NCI-H748 (cell line): ENCODE data around the gene LMTK2.

Experiments
- DNase-seq: peaks from one replicate; lab custom pipeline; 2025; ENCODE audit not compliant: unreplicated experiment; lab: John Stamatoyannopoulos, UW

LMTK2 gene

DNA sequence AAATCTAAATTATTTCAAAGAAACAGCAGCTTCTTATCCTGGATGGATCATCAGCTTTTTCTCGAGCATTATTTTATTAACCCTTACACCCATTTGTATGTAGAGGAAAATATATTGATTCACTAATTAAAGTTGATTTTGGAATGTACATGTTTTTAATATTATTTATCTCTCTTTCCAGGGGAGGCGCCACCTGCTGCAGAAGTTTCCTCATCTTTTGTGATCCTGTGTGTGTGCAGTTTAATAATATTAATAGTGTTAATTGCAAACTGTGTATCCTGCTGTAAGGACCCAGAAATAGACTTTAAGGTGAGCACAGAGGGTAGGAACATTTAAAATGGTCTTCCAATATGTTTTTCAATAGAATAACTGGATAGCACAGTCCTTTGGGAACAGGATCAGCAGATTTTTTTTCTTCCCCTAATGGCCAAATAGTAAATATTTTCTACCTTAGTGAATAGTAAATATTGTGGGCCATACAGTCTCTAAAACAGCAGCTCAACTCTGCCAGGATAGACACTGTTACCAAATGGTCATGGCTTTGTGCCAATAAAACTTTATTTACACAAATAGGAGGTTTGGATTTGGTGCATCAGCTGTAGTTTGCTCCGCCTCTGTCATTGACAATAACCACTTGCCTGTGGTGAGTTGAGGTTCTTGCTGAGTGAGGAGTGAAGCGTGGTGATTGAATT is 30.6 kb downstream of the LMTK2 start:
- DNase-seq: no peak

DNA sequence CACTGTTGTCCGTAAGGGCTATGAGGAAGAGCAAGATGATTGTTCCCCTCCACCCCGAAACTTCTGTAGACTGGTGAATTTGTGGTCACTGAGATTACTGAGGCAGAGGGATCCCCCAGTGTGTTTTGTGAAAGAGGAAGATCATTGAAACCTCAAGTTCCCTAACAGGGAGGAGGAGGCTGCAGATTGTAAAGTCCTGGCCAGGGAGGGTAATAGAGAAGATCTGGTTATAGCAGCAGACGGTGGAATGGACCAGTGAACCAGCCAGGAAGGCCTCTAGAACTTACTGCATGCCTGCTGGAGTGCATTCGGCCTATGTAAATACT is 31.1 kb downstream of the LMTK2 start:
- DNase-seq: no peak

DNA sequence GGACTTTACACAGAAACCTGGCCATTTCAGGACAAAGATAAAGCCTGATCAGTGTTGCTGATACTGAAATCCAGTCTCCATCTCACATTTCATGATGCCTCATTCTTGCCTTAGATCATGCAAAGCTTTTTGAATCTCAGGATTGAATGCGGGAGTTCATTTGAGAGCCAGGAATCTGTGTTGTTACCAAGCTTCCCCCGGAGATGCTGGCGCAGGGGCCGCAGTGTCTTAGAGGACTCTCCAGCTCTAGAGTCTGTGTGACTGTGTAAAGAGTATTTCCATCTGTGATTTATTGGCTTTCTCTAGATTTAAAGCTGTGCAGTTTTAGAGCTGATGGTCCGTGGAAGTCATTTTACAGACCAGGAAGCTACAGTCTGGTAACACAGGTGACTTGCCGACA is 32.0 kb downstream of the LMTK2 start:
- no peak for DNase-seq

DNA sequence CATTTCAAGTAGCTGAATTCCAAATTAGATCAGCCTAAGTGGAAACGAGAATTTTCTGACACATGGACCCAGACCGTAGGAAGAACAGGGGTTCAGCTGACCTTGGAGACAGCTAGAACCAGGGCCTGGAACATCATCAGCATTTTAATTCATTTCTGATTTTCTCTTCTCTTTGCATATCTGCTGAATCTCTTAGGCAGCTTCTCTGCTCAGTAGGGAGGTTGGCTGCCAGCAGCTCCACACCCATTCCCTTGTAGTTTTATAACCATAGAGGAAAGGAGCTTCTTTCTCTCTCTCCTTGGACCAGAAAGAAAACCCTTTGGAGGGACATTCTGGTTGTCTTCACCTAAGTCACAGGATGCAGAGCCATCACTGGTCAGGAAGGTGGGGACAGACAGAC is 36.0 kb downstream of the LMTK2 start:
- no peak for DNase-seq

DNA sequence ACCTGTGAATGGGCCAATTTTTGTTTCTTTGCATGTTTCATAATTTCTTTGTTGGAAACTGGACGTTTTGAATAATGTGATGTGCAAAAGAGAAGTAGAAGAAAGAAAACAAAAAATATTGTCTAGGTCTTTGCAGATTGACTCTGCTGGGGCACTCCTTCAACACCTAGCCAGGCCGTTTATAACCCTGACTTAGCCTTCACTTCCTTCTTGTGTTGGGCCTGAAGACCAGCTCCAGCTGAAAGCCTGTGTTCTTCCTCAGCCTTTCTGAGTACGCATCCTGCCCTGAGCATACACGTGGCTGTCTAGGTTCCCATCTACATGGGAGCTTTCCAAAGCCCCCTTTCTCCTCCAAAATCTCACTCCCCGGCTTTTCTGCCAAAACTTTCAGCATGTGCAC is 41.9 kb downstream of the LMTK2 start:
- no peak for DNase-seq

DNA sequence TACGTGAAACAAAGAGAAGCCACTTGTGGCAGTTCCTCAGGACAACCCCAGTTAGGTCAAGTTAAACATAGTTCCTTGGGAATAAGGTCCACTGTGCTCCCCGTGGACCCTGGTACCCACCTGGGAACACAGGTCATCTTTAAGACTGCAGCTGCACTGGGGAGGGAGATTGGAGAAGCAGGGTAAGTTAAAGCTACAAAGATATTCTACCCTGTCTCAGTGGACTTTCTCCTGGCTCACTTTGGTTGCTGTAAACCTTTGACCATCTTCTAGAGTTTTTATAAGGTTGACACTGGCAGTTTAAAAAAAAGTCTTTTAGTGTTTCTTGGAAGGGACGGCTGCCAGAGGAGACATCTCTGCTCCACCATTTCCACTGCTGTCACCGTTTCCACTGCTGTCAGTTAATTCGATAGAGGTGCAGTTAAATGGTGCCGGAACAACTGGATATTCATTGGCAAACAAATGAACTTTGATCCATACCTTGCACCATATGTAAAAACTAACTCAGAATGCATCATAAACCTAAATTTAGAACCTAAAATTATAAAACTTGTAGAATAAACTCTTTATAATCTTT is 42.5 kb downstream of the LMTK2 start:
- no peak for DNase-seq

DNA sequence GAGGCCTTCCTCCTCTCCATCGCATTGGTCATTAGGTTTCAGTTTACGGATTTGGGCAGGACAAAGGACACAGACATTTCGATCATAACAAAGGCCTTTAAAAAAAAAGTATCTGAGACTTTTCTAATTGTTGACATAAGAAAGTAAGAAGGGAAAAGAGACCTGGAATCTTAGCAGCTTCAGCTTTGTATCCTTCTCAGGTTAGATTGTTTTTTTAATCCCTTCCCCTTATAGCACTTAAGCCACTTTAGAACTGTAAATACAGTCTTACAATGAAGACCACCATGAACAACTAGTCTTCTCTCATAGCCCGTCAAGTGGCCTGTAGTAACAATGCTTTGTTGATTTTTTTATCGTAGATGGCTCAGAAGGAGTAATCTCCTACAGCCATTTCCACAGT is 45.2 kb downstream of the LMTK2 start:
- DNase-seq: no peak

DNA sequence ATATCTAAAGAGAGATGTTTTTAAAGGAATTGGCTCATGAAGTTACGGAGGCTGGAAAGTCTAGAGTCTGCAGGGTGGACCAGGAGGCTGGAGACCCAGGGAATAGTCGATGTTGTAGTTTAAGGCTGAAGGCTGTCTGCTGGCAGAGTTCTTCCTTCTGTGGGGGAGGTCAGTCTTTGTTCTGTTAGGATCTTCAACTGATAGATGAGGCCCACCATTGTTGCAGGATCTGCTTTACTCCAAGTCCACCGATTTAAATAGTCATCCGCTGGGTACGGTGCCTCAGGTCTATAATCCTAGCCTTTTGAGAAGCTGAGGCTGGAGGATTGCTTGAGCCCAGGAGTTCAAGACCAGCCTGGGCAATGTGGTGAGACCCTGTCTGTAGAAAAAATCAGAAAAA is 50.0 kb downstream of the LMTK2 start:
- DNase-seq: no peak

DNA sequence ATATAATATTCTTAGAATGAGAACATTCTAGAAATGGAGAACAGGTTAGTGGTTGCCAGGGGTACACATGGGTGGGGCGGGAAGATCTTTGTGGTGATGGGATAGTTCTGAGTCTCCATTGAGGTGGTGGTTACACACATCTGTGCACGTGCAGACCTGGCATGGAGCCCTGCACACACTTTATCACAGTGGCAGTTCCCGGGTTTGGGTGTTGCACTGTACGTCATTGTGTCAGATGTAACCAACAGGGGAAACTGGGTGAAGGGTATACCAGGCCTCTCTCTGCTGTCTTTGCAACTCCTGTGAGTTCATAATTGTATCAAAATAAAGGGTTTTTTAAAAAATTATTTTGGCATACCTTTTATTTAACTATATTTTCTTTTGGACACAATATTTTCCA is 51.1 kb downstream of the LMTK2 start:
- no peak for DNase-seq

DNA sequence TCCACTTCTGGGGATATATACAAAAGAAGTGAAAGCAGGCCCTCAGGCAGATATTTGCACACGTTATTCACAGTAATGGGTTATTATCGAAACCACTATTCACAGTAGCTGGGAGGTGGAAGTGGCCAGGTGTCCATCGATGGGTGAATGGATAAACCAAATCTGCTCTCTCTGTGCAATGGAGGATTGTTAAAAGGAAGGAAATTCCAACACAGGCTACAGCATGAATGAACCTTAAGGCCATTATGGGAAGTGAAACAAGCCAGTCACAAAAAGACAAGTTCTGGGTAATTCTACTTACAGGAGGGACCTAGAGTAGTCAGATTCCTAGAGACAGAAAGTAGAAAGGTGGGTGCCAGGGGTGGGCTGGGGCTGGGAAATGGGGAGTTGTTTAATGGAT is 56.1 kb downstream of the LMTK2 start:
- no peak for DNase-seq

DNA sequence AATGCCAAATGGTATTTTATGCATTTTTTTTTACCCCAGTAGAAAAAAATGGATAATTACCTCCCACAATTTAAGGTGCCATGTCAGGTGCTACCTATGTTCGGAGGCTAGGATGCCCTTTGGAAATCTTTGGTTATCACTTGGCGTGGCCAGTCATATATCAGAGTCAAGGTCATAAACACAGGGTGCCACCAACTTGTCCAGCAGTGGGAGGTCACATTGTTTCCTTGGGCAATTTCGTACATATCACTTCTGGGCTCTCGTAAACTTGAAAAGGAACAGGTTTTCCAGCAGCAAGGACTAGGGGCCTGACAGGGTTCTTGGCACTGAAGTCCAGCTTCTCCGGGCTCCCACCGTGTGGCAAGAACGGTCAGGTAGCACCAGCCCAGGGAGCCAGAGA is 56.6 kb downstream of the LMTK2 start:
- no peak for DNase-seq

DNA sequence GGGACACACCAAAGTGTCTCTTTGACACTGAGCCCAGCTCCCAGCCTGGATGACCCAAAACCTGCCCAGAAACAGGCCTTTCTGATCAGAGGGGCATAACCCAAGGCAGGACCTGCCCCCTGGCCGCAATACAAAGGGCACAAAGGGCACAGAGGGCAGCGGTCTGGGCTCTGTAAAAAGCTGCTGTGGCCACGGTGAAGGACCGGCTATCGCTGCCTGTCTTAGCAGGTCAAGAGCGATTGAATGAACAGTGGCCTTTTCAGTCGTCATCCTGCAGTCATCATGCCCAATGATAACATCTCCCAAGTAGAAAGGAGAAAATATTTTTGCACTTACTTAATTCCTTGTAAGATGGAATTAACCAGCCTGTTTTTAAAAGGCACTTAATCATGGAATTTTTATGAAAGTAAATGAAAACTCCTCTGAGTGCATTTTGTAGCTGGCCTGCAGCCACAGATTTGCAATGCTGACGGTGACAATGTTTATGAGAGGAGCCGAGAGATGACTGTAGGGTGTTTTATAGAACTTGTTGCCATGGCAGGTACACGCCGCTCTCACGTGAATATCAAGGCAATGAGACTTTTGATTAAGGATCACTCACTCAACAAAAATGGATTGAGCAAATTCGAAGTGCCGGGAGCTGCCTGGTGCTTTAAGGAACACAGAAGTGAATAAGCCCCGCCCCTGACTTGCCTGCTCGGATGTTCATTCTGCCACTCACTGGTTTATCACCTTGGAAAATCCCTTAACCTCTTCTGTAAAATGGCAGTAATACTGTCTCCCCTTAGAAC is 57.2 kb downstream of the LMTK2 start:
- no peak for DNase-seq

DNA sequence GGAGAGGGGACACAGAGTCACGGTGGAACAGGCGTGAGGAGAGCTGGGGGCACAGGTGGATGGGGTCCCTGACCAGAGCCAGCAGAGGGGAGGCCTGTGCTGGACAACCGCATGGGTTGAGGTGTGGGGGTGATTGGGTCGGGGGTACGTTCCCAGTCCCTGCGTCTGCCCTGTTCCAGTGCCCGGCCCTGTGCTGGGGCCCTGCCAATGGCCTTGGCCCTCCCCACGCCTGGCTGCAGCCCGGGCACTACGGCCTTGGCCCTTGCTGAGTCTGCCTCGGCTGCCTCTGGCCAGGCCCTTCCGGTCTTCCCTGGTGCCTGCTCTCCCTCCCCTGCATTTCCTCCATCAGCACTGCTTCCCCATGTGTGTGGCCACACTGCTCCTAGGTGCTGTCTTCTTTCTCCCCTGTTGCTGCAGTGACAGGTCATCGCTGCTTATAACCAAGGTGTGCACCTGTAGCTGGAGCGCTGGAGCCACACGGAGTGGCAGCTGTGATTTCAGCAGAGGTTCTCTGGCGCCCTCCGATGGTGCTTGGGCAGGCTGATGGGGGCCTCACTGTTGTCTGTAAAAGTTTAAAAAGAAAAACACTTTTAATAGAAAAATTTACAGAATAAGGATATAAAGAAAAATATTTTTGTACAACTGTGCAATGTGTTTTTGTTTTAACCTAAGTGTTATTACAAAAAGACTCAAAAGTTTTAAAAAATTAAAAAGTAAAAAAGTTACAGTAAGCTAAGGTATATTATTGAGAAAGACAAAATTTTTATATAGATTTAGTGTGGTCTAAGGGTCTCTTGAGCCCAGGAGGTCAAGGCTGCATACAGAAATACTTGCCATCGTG is 59.4 kb downstream of the LMTK2 start:
- peak; percentile 70 for DNase-seq

DNA sequence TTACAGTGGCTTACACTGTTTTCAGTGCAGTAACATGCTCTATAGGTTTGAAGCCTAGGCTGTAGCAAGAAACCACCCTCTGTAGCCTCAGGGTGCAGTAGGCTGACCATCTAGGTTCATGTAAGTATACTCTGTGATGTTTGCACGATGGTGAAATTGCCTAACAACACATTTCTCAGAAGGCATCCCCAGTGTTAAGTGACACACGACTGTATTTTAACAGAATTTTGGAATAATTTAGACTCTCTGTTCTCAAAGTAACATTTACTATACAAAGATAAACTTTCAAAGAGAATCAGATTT is 60.0 kb downstream of the LMTK2 start:
- no peak for DNase-seq

DNA sequence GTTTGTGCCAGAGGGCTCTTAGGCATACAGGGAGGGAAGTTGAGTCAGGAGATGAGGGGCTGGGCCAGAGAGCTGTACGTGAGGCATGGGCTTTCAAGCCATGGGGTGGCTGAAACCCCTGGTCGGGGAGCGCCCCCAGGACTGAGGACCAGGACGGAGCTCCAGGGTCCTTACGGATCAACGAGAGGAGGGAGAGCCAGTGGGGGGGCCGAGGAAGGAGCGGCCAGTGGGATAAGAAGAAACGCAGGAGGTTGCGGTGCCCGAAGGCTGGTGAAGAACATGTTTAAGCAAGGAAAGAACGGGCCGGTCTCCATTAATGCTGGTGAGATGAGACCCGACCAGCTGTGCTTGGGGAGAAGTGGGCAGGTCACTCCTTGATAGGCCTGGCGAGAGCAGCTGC is 61.0 kb downstream of the LMTK2 start:
- DNase-seq: no peak

DNA sequence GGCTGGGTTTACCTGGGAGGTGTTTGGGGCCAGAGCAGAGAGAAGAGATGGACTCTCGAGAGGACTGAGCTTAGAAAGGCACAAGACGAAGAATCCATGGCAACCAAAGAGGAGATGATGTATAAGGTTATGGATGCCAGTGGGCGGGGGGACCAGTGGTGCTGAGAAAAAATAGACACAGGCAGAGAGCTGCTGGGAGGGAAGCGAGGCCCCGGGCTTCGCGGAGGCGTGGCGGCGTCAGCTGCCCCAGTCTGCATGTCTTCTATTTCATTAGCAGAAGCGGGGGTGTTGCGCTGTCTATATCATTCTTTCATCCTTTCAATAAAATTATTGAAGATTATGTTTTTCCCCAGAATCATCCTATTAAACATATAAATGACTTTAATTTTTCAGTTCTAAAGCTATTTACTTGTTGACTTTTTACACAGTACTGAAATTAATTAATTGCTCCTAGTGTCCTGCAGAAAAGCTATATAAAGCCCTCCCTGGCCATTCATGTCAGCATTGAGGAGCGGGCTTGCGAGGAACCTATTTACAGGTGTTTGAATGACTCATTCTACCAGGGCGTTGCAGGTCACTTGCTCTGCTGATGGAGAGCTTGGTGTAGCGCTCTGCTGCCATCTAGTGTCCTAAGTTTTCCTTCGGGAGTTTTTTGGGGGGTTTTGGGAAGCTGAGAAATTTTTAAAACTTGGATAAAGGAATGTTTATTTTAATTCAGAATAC is 61.7 kb downstream of the LMTK2 start:
- DNase-seq: peak; percentile 85

DNA sequence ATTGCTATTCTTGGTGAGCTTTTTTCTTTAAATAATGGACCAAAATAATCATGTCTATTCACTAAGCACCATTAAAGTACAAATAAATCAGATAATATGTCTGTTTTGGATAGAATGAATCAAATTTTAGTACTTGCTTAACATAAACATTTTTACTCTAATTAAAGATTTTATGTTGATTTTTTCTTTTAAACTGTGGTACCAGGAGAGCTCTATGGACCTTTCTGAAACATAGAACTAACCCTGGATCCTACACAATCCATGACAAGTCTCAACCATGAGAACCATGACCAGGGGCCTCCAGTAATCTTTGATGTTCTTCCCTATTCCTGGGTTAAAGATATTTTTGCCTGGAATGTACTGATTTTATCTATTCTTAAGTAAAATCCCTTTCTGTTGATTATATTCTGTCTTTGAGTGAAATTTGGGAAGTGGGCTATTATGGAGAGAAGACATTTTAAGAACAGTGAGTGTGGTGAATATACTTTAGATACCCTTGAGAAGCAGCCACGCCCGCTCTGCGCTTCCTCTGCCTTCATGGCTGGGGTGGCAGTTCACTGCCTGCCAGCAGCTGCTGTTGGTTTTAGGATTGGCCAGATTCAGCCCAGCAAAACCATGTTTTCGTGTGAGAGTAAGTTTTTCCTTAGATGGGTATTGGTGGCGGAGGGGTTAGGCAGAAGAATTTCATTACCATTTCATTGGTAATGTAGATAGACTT is 62.4 kb downstream of the LMTK2 start:
- DNase-seq: no peak

DNA sequence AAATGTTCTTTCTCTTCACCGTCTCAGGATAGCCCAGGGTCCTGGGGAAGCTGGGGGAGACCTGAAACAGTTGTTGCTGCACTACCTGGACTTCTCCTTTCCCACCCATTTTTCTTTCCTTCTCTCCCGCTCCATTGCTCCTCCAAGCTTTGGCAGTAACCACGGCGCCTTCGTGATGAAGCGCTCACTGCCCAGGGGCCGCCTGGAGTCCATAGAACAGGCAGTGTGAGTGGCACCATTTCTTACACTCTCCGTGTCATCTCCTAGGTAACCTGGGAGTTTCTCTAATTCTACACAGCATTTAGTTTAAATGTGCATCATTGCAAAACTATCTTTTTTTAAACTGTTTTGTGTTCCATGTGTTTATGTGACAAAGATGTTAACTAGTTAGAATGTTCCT is 64.3 kb downstream of the LMTK2 start:
- no peak for DNase-seq

DNA sequence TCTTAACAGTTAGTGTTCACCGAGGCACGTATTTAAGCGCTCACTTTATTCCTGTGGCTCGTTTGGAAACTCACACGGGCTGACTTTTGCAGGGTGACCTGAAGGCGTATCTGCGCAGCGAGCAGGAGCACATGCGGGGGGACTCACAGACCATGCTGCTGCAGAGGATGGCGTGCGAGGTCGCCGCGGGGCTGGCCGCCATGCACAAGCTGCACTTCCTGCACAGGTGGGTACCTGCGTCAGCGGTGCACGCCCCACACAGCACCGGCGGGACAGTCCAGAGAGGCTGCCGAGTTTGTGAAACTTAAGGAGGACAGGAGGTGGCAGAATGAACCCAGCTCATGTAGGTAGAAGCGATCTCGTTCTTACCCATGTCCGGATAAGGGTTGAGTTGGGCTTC is 64.8 kb downstream of the LMTK2 start:
- DNase-seq: no peak
